CD4-positive, alpha-beta T cell (primary cell): ENCODE results near the gene BTBD16. TPM values are rescaled to one million over a fixed set of nuclear protein-coding genes. Genes with fewer than 3 reads are reported as not detected.

ENCODE experiments used
- ATAC-seq: fragments of 200-7000 bp; cut with Tn5 transposase; one replicate; pipeline ENCODE4 v1.10.0; 2022; ENCODE audit warnings: mild to moderate bottlenecking; ENCODE audit not compliant: poor library complexity
- CTCF ChIA-PET: fragments of 350-600 bp; sonication (Branson Sonifier 250); formaldehyde crosslinking; loops from one replicate; lab custom pipeline; 2021; ENCODE audit warnings: antibody characterized with exemption, inconsistent platforms; lab: Charles Lee
- POLR2A ChIA-PET: fragments of 350-600 bp; sonication (Branson Sonifier 250); formaldehyde crosslinking; loops from one replicate; lab custom pipeline; 2021; ENCODE audit warnings: antibody characterized with exemption, inconsistent platforms; lab: Charles Lee
- DNase-seq, 14 experiments: peaks; one replicate each; pipeline ENCODE4 v3.0.0-alpha.2; 2013 to 2020; ENCODE audit warnings: mixed read lengths in 2 of 14
- H3K27ac ChIP-seq, 2 donors: one replicate each; pipeline versions ENCODE4 v1.5.1 to v1.7.0; 2013; ENCODE audit warnings: low read length in 2 of 2, low read depth in 1 of 2, mild to moderate bottlenecking in 1 of 2
- H3K27me3 ChIP-seq, 2 experiments: 1 replicate in 1 of 2; 2 replicates in 1 of 2; pipeline versions ENCODE4 v1.6.1 to v1.7.0; 2013; ENCODE audit warnings: low read length in 2 of 2, control low read depth in 1 of 2, mild to moderate bottlenecking in 1 of 2, moderate library complexity in 1 of 2; ENCODE audit not compliant: insufficient read depth in 2 of 2, control insufficient read depth in 1 of 2
- H3K36me3 ChIP-seq: one replicate; pipeline ENCODE4 v1.6.1; 2013; ENCODE audit warnings: low read length, control low read depth; ENCODE audit not compliant: insufficient read depth
- H3K4me1 ChIP-seq: one replicate; pipeline ENCODE4 v1.6.1; 2013; ENCODE audit warnings: low read length, control low read depth; ENCODE audit not compliant: insufficient read depth
- H3K4me3 ChIP-seq: one replicate; pipeline ENCODE4 v1.5.1; 2013; ENCODE audit warnings: mild to moderate bottlenecking, low read length, moderate library complexity
- H3K9me3 ChIP-seq, 2 experiments: 1 replicate in 1 of 2; 2 replicates in 1 of 2; pipeline versions ENCODE4 v1.6.1 to v1.7.0; 2013; ENCODE audit warnings: low read length in 2 of 2, mild to moderate bottlenecking in 2 of 2, control low read depth in 1 of 2, moderate library complexity in 1 of 2; ENCODE audit not compliant: control insufficient read depth in 1 of 2, insufficient read depth in 1 of 2
- H3K27ac Mint-ChIP-seq: one replicate; pipeline ENCODE4 v1.8.0; 2020; ENCODE audit warnings: mixed read lengths
- H3K27me3 Mint-ChIP-seq: one replicate; pipeline ENCODE4 v1.8.0; 2021; ENCODE audit warnings: mixed read lengths
- H3K36me3 Mint-ChIP-seq: one replicate; pipeline ENCODE4 v1.8.0; 2021; ENCODE audit warnings: low read depth, mixed read lengths
- H3K4me1 Mint-ChIP-seq: one replicate; pipeline ENCODE4 v1.8.0; 2021; ENCODE audit warnings: low read depth, mixed read lengths
- H3K4me3 Mint-ChIP-seq: one replicate; pipeline ENCODE4 v1.8.0; 2020; ENCODE audit warnings: mild to moderate bottlenecking, mixed read lengths
- H3K9me3 Mint-ChIP-seq: one replicate; pipeline ENCODE4 v1.8.0; 2020; ENCODE audit warnings: mixed read lengths
- CTCF ChIP-seq: fragments of 200-600 bp; IDR thresholded peaks from one replicate; pipeline ENCODE4 v1.8.0; 2022; ENCODE audit warnings: antibody characterized with exemption, mild to moderate bottlenecking
- intact Hi-C, 2 experiments: fragments of 100-400 bp; cut with DNase I in 1 of 2; cut with micrococcal nuclease in 1 of 2; formaldehyde crosslinking; loops; one replicate each; pipeline versions ENCODE4 v1.15.1 to v1.9.0; 2023 to 2025; cut with DNase I, micrococcal nuclease
- total RNA-seq, 174 experiments: library from RNA in 2 of 174; stranded (reverse) in 2 of 174; gene quantifications; one replicate each; pipeline ENCODE4 v1.2.3 and lab custom pipeline; 2021 to 2026

Gene BTBD16
- total RNA-seq, 2 experiments from 2014 or later = not detected

GRCh38 chr10:122329416-122329815 lies 58.3 kb downstream of the BTBD16 start:
- H3K36me3 Mint-ChIP-seq = no peaks in the 10 kb centered on the region
- no peak for DNase-seq
- peaks cover 0 to 6% of the 10 kb centered on the region in 2 experiments for H3K27me3 ChIP-seq
- H3K9me3 ChIP-seq = no peaks in the 10 kb centered on the region
- no peak overlapping the region for H3K27ac ChIP-seq
- no peak overlapping the region for H3K4me3 Mint-ChIP-seq
- no peak overlapping the region for H3K4me3 ChIP-seq
- H3K27ac Mint-ChIP-seq = no peak overlapping the region
- H3K4me1 ChIP-seq = no peaks in the 10 kb centered on the region
- H3K4me1 Mint-ChIP-seq = no peaks in the 10 kb centered on the region
- no peak for ATAC-seq
- ChIA-PET POLR2A (no interaction called here), CTCF (no interaction called here)
- TF ChIP-seq CTCF = no peak
- no peaks in the 10 kb centered on the region for H3K36me3 ChIP-seq
- intact Hi-C loops = no loop called here
- peaks cover 48% of the 10 kb centered on the region for H3K27me3 Mint-ChIP-seq
- H3K9me3 Mint-ChIP-seq = no peaks in the 10 kb centered on the region

- Histone ChIP-seq H3K27me3 (peaks cover 0 to 6% of the 10 kb centered on the region in 2 experiments), H3K4me3 (no peak overlapping the region), H3K36me3 (no peaks in the 10 kb centered on the region), H3K9me3 (no peaks in the 10 kb centered on the region), H3K4me1 (no peaks in the 10 kb centered on the region), H3K27ac (no peak overlapping the region)
- intact Hi-C loops = no loop called here
- DNase-seq (no peak), ATAC-seq (no peak)
- CTCF ChIA-PET = no interaction called here
- Mint-ChIP-seq H3K4me3 (no peak overlapping the region), H3K36me3 (no peaks in the 10 kb centered on the region), H3K27me3 (peaks cover 37% of the 10 kb centered on the region), H3K4me1 (no peaks in the 10 kb centered on the region), H3K9me3 (no peaks in the 10 kb centered on the region), H3K27ac (no peak overlapping the region)
- POLR2A ChIA-PET = no interaction called here
- no peak for TF ChIP-seq CTCF
Observed at GRCh38 chr10:122331100-122331499, 60.0 kb downstream of the BTBD16 start.

GRCh38 chr10:122331615-122332446 lies 60.7 kb downstream of the BTBD16 start:
- Mint-ChIP-seq H3K27me3 (peaks cover 34% of the 10 kb centered on the region), H3K27ac (no peak overlapping the region), H3K4me3 (no peak overlapping the region), H3K36me3 (no peaks in the 10 kb centered on the region), H3K9me3 (no peaks in the 10 kb centered on the region), H3K4me1 (no peaks in the 10 kb centered on the region)
- Histone ChIP-seq H3K9me3 (no peaks in the 10 kb centered on the region), H3K27me3 (peaks cover 0 to 6% of the 10 kb centered on the region in 2 experiments), H3K4me3 (no peak overlapping the region), H3K36me3 (no peaks in the 10 kb centered on the region), H3K27ac (no peak overlapping the region), H3K4me1 (no peaks in the 10 kb centered on the region)
- ATAC-seq (no peak), DNase-seq (no peak)
- no peak for TF ChIP-seq CTCF
- intact Hi-C loops = no loop called here
- ChIA-PET POLR2A (no interaction called here), CTCF (no interaction called here)
